Motor neuron (in vitro differentiated cells): ENCODE results near the gene DUS2. TPM values are rescaled to one million over a fixed set of nuclear protein-coding genes. Genes with fewer than 3 reads are reported as not detected.

Experiments used
- ATAC-seq, 8 experiments: fragments of 200-7000 bp; cut with Tn5 transposase; replicated peaks in 6 of 8; 2 replicates each; pipeline ENCODE4 v1.8.0; 2021; ENCODE audit warnings: mild to moderate bottlenecking in 8 of 8, moderate library complexity in 8 of 8
- H3K27ac ChIP-seq, 2 donors: fragments of 250-450 bp; sonication (Bioruptor Pico); 2 replicates each; pipeline ENCODE4 v1.9.0; 2021; ENCODE audit warnings: antibody characterized with exemption in 2 of 2, mild to moderate bottlenecking in 2 of 2, moderate library complexity in 1 of 2
- H3K4me1 ChIP-seq, 2 donors: fragments of 250-450 bp; sonication (Bioruptor Pico); replicated peaks in 1 of 2; 2 replicates each; pipeline ENCODE4 v1.6.1; 2021; ENCODE audit warnings: antibody characterized with exemption in 2 of 2, mild to moderate bottlenecking in 2 of 2, moderate library complexity in 1 of 2
- H3K4me3 ChIP-seq, 5 donors: fragments of 250-450 bp; sonication (Bioruptor Pico); 2 replicates each; pipeline ENCODE4 v1.9.0; 2021; ENCODE audit warnings: antibody characterized with exemption in 5 of 5, mild to moderate bottlenecking in 5 of 5, moderate library complexity in 4 of 5
- WGBS, 10 experiments: fragments of 450-650 bp; shearing (Covaris generic); methylation state at CpG; one replicate each; pipeline ENCODE4 v1.0.0; 2022; 5-methylcytosine and 5-hydroxymethylcytosine counted together
- in situ Hi-C, 9 experiments: fragments of 400-800 bp; cut with MboI; loops; one replicate each; pipeline ENCODE4 v1.15.0; 2021; ENCODE audit warnings: low sequenced_read_pairs in 9 of 9, low pct_unique_long_range_greater_than_20kb in 2 of 9; ENCODE audit not compliant: unreplicated experiment in 9 of 9
- total RNA-seq, 8 experiments: library from RNA; unstranded; fragments of 300-600 nt; gene quantifications; 2 replicates each; pipeline versions ENCODE4 v1.2.3 to v1.2.4, GENCODE V29; 2022

DUS2 gene
- total RNA-seq, 8 experiments from 2014 or later: 9.0 to 19.2 (median 12.8) TPM

- in situ Hi-C loops: no loop called here
- no peak for ATAC-seq
- Histone ChIP-seq H3K4me1 (no peaks in the 10 kb centered on the region), H3K4me3 (no peak overlapping the region), H3K27ac (no peak overlapping the region)
- 80 to 100% (median 94%) methylated on average over 1 to 2 of the region's 2 CpGs; no CpG with 5 or more reads in 4 of the 10 experiments for WGBS, 10 experiments
Observed at GRCh38 chr16:68033101-68033500, 10.0 kb downstream of the DUS2 start.

- no peaks in the 10 kb centered on the region for H3K4me1 ChIP-seq
Observed at GRCh38 chr16:68035227-68035626, 12.1 kb downstream of the DUS2 start.

DNA sequence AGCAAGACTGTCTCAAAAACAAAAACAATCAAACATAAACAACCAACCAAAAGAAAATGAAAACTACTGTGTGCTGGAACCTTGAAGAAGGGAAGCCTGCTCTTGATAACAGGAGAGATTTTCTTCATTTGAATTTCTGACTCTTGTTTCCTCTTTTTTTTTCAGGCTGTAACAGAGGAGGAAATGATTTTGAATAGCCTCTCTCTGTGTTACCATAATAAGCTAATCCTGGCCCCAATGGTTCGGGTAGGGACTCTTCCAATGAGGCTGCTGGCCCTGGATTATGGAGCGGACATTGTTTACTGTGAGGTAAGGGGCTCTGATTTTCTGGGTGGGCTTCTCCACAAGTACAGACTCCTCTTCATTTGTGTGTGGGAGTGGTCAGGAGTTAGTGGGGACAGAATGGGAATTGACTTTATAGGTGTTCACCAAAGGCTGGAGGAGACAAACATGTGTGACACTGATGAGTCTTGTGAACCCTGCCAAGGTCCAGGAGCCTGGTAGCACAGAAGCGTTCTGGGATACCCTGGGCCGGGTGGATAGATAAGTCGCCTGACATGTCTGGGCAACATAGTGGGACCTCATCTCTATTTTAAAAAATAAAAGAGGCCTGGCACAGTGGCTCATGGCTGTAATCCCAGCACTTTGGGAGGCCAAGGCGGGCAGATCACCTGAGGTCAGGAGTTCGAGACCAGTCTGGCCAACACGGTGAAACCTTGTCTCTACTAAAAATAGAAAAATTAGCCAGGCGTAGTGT lies 14.9 kb downstream of the DUS2 start:
- in situ Hi-C loops: no loop called here

More at GRCh38 chr16:68035227-68035626, 12.1 kb downstream of the DUS2 start:
- in situ Hi-C loops: no loop called here
- WGBS, 10 experiments: 71 to 100% (median 100%) methylated on average over 1 to 2 of the region's 2 CpGs; no CpG with 5 or more reads in 2 of the 10 experiments
- H3K4me3 ChIP-seq: no peak overlapping the region
- no peak overlapping the region for H3K27ac ChIP-seq
- no peak for ATAC-seq

GRCh38 chr16:68040506-68041288 lies 17.6 kb downstream of the DUS2 start:
- in situ Hi-C loops: no loop called here
- no peak overlapping the region for H3K27ac ChIP-seq
- WGBS, 10 experiments: 50 to 100% (median 69%) methylated on average over 2 to 7 of the region's 14 CpGs; no CpG with 5 or more reads in 4 of the 10 experiments
- H3K4me1 ChIP-seq: no peaks in the 10 kb centered on the region
- no peak overlapping the region for H3K4me3 ChIP-seq
- peak; percentile 66 to 97 (median 76) for ATAC-seq

More for the DNA sequence above, 14.9 kb downstream of the DUS2 start:
- Histone ChIP-seq H3K4me3 (no peak overlapping the region), H3K27ac (no peak overlapping the region), H3K4me1 (no peaks in the 10 kb centered on the region)
- 87 to 100% (median 100%) methylated on average over 1 to 6 of the region's 9 CpGs; no CpG with 5 or more reads in 2 of the 10 experiments for WGBS, 10 experiments
- no peak for ATAC-seq

DNA sequence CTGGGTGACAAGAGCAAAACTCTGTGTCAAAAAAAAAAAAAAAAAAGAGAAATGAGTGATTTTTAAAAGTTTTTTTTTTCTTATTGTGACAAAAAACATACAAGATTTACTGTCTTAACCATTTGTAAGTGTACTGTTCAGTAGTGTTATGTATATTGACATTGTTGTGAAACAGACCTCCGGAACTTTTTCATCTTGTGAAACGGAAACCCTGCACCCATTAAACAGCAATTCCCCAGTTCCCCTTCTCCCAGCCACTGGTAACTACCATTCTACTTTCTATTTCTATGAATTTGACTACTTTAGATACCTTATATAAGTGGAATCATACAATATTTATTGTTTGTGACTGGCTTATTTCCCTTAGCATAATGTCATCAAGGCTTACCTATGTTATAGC lies 18.7 kb downstream of the DUS2 start:
- ATAC-seq: no peak
- Histone ChIP-seq H3K27ac (no peak overlapping the region), H3K4me1 (no peaks in the 10 kb centered on the region), H3K4me3 (no peak overlapping the region)
- in situ Hi-C loops: no loop called here
- 83 to 100% (median 92%) methylated on average over 1 to 2 of the region's 2 CpGs; no CpG with 5 or more reads in 5 of the 10 experiments for WGBS, 10 experiments

DNA sequence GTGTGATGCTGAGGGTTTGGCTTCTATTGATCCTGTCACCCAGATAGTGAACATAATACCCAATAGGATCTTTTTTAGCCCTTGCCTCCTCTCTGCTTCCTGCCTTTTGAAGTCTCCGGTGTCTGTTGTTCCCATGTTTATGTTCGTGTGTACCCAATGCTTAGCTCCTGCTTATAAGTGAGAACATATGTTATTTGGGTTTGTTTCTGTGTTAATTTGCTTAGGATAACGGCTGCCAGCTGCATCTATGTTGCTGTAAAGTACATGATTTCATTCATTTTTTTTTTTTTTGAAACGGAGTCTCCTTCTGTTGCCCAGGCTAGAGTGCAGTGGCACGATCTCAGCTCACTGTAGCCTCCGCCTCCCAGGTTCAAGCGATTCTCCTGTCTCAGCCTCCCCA lies 23.0 kb downstream of the DUS2 start:
- no peak for ATAC-seq
- Histone ChIP-seq H3K4me3 (no peak overlapping the region), H3K27ac (no peak overlapping the region), H3K4me1 (no peaks in the 10 kb centered on the region)
- 24 to 98% (median 92%) methylated on average over 2 to 7 of the region's 7 CpGs; no CpG with 5 or more reads in 1 of the 10 experiments for WGBS, 10 experiments
- in situ Hi-C loops: no loop called here

DNA sequence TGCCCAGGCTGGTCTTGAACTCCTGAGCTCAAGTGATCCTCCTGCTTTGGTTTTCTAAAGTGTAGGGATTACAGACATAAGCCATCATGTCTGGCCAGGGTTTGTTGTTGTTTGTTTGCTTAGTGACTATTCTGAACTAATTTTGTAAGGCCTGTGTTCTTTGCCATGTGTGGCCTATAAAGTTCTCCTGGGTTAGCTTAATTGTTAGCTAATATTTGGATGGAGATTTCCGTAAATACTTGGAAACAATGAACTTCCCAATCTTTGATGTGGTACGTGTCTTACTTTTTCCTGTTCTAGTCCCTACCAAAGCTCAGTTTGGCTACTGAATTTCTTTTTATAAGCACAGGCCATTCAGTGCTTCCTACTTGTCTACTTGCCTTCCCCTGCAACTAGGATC lies 24.9 kb downstream of the DUS2 start:
- in situ Hi-C loops: no loop called here
- Histone ChIP-seq H3K4me1 (no peaks in the 10 kb centered on the region), H3K4me3 (no peak overlapping the region), H3K27ac (no peak overlapping the region)
- WGBS, 10 experiments: 65 to 100% (median 95%) methylated on average over 1 to 2 of the region's 2 CpGs; no CpG with 5 or more reads in 1 of the 10 experiments
- ATAC-seq: no peak

DNA sequence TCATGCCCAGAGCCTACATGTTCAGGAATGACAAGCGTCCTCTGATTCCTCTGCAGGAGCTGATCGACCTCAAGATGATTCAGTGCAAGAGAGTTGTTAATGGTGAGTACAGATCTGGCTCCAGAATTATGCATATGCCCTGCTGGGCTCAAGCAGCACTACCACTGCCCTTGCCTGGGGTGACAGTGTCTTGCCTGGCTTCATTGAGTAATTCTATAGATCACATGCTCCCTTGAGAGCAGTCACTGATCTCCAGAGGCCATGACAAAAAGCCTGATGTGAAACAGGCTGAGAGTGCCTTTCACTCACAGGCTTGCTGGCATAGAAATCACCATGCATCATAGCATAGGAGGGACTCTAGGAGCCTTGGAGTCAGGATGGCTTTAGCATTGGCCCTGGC lies 26.4 kb downstream of the DUS2 start:
- peak in 2 of 8 experiments; percentile 78 to 100 for ATAC-seq
- no peak overlapping the region for H3K27ac ChIP-seq
- in situ Hi-C loops: no loop called here
- H3K4me3 ChIP-seq: no peak overlapping the region
- 93 to 100% methylated on average over 1 to 2 of the region's 2 CpGs; no CpG with 5 or more reads in 8 of the 10 experiments for WGBS, 10 experiments
- H3K4me1 ChIP-seq: no peaks in the 10 kb centered on the region

DNA sequence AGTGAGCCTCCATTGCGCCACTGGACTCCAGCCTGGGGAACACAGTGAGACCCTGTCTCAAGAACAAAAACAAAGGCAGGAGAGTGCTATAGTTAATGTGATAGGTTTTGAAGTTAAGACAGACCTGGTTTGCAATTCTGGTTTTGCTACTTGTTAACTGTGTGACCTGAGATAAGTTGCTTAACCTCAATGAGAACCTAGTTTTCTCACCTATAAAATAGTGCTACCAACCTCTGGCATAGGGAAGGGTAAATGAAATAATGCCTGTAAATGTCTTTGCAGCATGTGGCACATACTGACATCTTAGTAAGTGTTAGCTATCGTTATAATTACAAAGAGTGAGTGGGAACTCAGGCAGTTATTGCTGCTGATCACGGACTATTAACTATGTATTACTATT lies 32.3 kb downstream of the DUS2 start:
- in situ Hi-C loops: no loop called here
- ATAC-seq: no peak
- H3K27ac ChIP-seq: no peak overlapping the region
- 25 to 100% (median 90%) methylated on average over 1 to 3 of the region's 3 CpGs; no CpG with 5 or more reads in 2 of the 10 experiments for WGBS, 10 experiments
- no peaks in the 10 kb centered on the region for H3K4me1 ChIP-seq
- no peak overlapping the region for H3K4me3 ChIP-seq

DNA sequence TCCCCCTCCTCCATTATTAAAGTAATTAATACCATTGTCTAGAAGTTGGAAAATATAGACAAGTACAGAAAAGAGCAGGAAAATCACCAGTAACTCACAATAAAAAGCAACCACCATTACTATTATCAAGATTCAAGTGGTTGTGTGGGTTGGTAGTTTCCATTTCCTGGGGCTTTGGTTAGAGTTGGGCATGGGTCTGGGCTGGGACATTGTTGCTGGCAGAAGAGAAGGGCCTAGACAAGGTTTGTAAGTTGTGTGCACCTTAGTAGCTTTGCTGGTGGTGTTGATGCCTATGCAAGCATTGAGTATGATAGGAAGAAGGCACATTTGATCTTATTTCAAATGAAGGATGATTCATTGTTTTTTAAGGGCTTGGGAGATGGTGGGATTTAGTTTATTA lies 36.7 kb downstream of the DUS2 start:
- H3K4me3 ChIP-seq: no peak overlapping the region
- in situ Hi-C loops: no loop called here

GRCh38 chr16:68061396-68061795 lies 38.3 kb downstream of the DUS2 start:
- 82 to 100% (median 93%) methylated on average over 1 to 2 of the region's 3 CpGs; no CpG with 5 or more reads in 3 of the 10 experiments for WGBS, 10 experiments
- in situ Hi-C loops: no loop called here
- peaks cover 0 to 5% of the 10 kb centered on the region in 2 donors for H3K4me1 ChIP-seq
- no peak for ATAC-seq
- no peak overlapping the region for H3K4me3 ChIP-seq
- no peak overlapping the region for H3K27ac ChIP-seq

More for the DNA sequence above, 36.7 kb downstream of the DUS2 start:
- no peak for ATAC-seq
- no peaks in the 10 kb centered on the region for H3K4me1 ChIP-seq
- no peak overlapping the region for H3K27ac ChIP-seq

- Histone ChIP-seq H3K4me3 (no peak overlapping the region), H3K4me1 (peaks cover 0 to 6% of the 10 kb centered on the region in 2 donors), H3K27ac (no peak overlapping the region)
- WGBS, 10 experiments: 90 to 100% (median 97%) methylated on average over 1 to 3 of the region's 4 CpGs; no CpG with 5 or more reads in 6 of the 10 experiments
- in situ Hi-C loops: no loop called here
- no peak for ATAC-seq
Observed at GRCh38 chr16:68062910-68063393, 39.9 kb downstream of the DUS2 start.

GRCh38 chr16:68064791-68065365 lies 41.8 kb downstream of the DUS2 start:
- ATAC-seq: peak; percentile 36 to 89 (median 70)
- Histone ChIP-seq H3K4me3 (no peak overlapping the region), H3K4me1 (peaks cover 0 to 6% of the 10 kb centered on the region in 2 donors), H3K27ac (no peak overlapping the region)
- in situ Hi-C loops: no loop called here
- 23 to 100% (median 75%) methylated on average over 1 to 2 of the region's 2 CpGs; no CpG with 5 or more reads in 1 of the 10 experiments for WGBS, 10 experiments
